B cell (primary cell): ENCODE data around the gene NFASC. TPM values are rescaled to one million over a fixed set of nuclear protein-coding genes. Genes with fewer than 3 reads are reported as not detected.

Source experiments
- ATAC-seq: fragments of 200-7000 bp; cut with Tn5 transposase; one replicate; pipeline ENCODE4 v1.10.0; 2021; ENCODE audit warnings: low read depth, mild to moderate bottlenecking, moderate number of reproducible peaks, moderate library complexity
- CTCF ChIA-PET: fragments of 350-600 bp; sonication (Branson Sonifier 250); formaldehyde crosslinking; loops from one replicate; lab custom pipeline; 2021; ENCODE audit warnings: antibody characterized with exemption, inconsistent platforms; lab: Charles Lee
- POLR2A ChIA-PET: fragments of 350-600 bp; sonication (Branson Sonifier 250); formaldehyde crosslinking; loops from one replicate; lab custom pipeline; 2021; ENCODE audit warnings: antibody characterized with exemption; lab: Charles Lee
- DNase-seq: peaks from one replicate; pipeline ENCODE4 v3.0.0; 2013
- H2AFZ ChIP-seq: 2 replicates; pipeline ENCODE4 v1.6.1; 2012; ENCODE audit warnings: mild to moderate bottlenecking, low read depth, low read length; ENCODE audit not compliant: insufficient read depth, poor library complexity, severe bottlenecking
- H3K27ac ChIP-seq, 2 donors: 1 replicate in 1 of 2; 2 replicates in 1 of 2; pipeline ENCODE4 v1.5.1; 2012 to 2013; ENCODE audit warnings: low read length in 2 of 2, mild to moderate bottlenecking in 2 of 2, moderate library complexity in 1 of 2
- H3K27me3 ChIP-seq, 4 experiments: fragments of 200-600 bp in 1 of 4; sonication (generic) in 1 of 4; replicated peaks in 1 of 4; 1 replicate in 2 of 4; 2 replicates in 2 of 4; pipeline versions ENCODE4 v1.6.1 to v1.7.0; 2013 to 2016; ENCODE audit warnings: low read length in 3 of 4, mild to moderate bottlenecking in 2 of 4, mixed read lengths in 1 of 4, moderate library complexity in 1 of 4; ENCODE audit not compliant: insufficient read depth in 4 of 4, control insufficient read depth in 3 of 4; ENCODE audit errors: control extremely low read depth in 1 of 4
- H3K36me3 ChIP-seq, 2 experiments: replicated peaks in 1 of 2; 1 replicate in 1 of 2; 2 replicates in 1 of 2; pipeline versions ENCODE4 v1.6.1 to v1.7.1; 2013; ENCODE audit warnings: low read length in 1 of 2; ENCODE audit not compliant: insufficient read depth in 2 of 2, control insufficient read depth in 1 of 2; ENCODE audit errors: control extremely low read depth in 1 of 2, extremely low read depth in 1 of 2
- H3K4me1 ChIP-seq, 2 donors: fragments of 200-600 bp in 1 of 2; sonication (generic) in 1 of 2; 1 replicate in 1 of 2; 2 replicates in 1 of 2; pipeline versions ENCODE4 v1.5.1 to v1.6.1; 2013 to 2017; ENCODE audit warnings: low read length in 2 of 2; ENCODE audit not compliant: control insufficient read depth in 2 of 2, insufficient read depth in 2 of 2
- H3K4me2 ChIP-seq: replicated peaks from 2 replicates; pipeline ENCODE3; 2012; ENCODE audit warnings: mild to moderate bottlenecking, low read depth, low read length; ENCODE audit not compliant: poor library complexity, severe bottlenecking
- H3K4me3 ChIP-seq, 5 experiments: fragments of 200-600 bp in 1 of 5; sonication (generic) in 1 of 5; 1 replicate in 3 of 5; 2 replicates in 2 of 5; pipeline versions ENCODE4 v1.5.1 to v1.7.0; 2011 to 2016; ENCODE audit warnings: low read length in 4 of 5, mild to moderate bottlenecking in 4 of 5, low read depth in 2 of 5, control low read depth in 1 of 5, moderate library complexity in 1 of 5; ENCODE audit not compliant: insufficient read depth in 1 of 5; ENCODE audit errors: control extremely low read depth in 1 of 5, extremely low read depth in 1 of 5
- H3K79me2 ChIP-seq: fragments of 200-600 bp; sonication (generic); one replicate; pipeline ENCODE4 v1.6.0; 2016; ENCODE audit warnings: low read length; ENCODE audit not compliant: control insufficient read depth, insufficient read depth
- H3K9ac ChIP-seq: fragments of 200-600 bp; sonication (generic); 2 replicates; pipeline ENCODE4 v1.6.1; 2017; ENCODE audit warnings: mild to moderate bottlenecking, low read length, moderate library complexity
- H3K9me3 ChIP-seq, 3 donors: one replicate each; pipeline versions ENCODE4 v1.6.1 to v1.7.1; 2013; ENCODE audit warnings: low read length in 2 of 3; ENCODE audit not compliant: control insufficient read depth in 2 of 3, insufficient read depth in 1 of 3; ENCODE audit errors: control extremely low read depth in 1 of 3
- H4K20me1 ChIP-seq: 2 replicates; pipeline ENCODE4 v1.6.0; 2012; ENCODE audit warnings: mild to moderate bottlenecking, low read length; ENCODE audit not compliant: insufficient read depth, control insufficient read depth, poor library complexity, severe bottlenecking
- H3K27ac Mint-ChIP-seq: one replicate; pipeline ENCODE4 v1.8.0; 2021; ENCODE audit warnings: mixed read lengths
- H3K27me3 Mint-ChIP-seq: one replicate; pipeline ENCODE4 v1.8.0; 2021; ENCODE audit warnings: mixed read lengths
- H3K4me1 Mint-ChIP-seq: one replicate; pipeline ENCODE4 v1.8.0; 2021; ENCODE audit warnings: mixed read lengths
- H3K4me3 Mint-ChIP-seq: one replicate; pipeline ENCODE4 v1.8.0; 2021; ENCODE audit warnings: mixed read lengths
- H3K9me3 Mint-ChIP-seq: one replicate; pipeline ENCODE4 v1.8.0; 2022; ENCODE audit warnings: mixed read lengths; ENCODE audit not compliant: insufficient read depth
- CTCF ChIP-seq: fragments of 200-600 bp; IDR thresholded peaks from one replicate; pipeline ENCODE4 v1.8.0; 2022; ENCODE audit warnings: antibody characterized with exemption, mild to moderate bottlenecking
- EZH2 ChIP-seq: IDR thresholded peaks from 2 replicates; pipeline ENCODE4 v1.6.1; 2012; ENCODE audit warnings: borderline replicate concordance, low read depth, mild to moderate bottlenecking, moderate library complexity, low read length; ENCODE audit not compliant: insufficient read depth, poor library complexity, severe bottlenecking
- WGBS: methylation state at CpG from one replicate; pipeline ENCODE4 v1.1.5; 2013; ENCODE audit warnings: missing lambda C conversion rate; ENCODE audit not compliant: insufficient coverage; 5-methylcytosine and 5-hydroxymethylcytosine counted together
- intact Hi-C: fragments of 100-400 bp; cut with micrococcal nuclease; formaldehyde crosslinking; loops from one replicate; pipeline ENCODE4 v1.10.0; 2022
- polyA plus RNA-seq: library from polyadenylated mRNA; depleted of rRNA; stranded (reverse); fragments of >200 nt; gene quantifications from 2 replicates; pipeline ENCODE4 v1.2.3, GENCODE V29; 2012
- total RNA-seq, 2 donors: library from RNA; stranded (reverse); fragments of 120-200 nt in 1 of 2; gene quantifications; 1 replicate in 1 of 2; 2 replicates in 1 of 2; pipeline versions ENCODE4 v1.2.3 to v1.2.4, GENCODE V29; 2013 to 2022

The NFASC gene
- total and polyA plus RNA-seq, 2 donors (not counting 1 experiment from before 2014, with no cell fraction given), result 0.06 to 0.39 TPM

GRCh38 chr1:204935155-204935554, 64.5 kb downstream of the NFASC start:
- no peaks in the 10 kb centered on the region for H3K9me3 ChIP-seq
- H3K4me3 ChIP-seq, result no peak overlapping the region
- Mint-ChIP-seq H3K4me3 (no peak overlapping the region), H3K27ac (no peak overlapping the region), H3K9me3 (no peaks in the 10 kb centered on the region), H3K4me1 (no peaks in the 10 kb centered on the region), H3K27me3 (peaks cover 7% of the 10 kb centered on the region)
- H3K79me2 ChIP-seq, result no peaks in the 10 kb centered on the region
- H3K36me3 ChIP-seq, result no peaks in the 10 kb centered on the region
- WGBS, result 76% methylated on average over 3 of the region's 3 CpGs
- no peaks in the 10 kb centered on the region for H4K20me1 ChIP-seq
- ChIA-PET CTCF (no interaction called here), POLR2A (no interaction called here)
- H3K27me3 ChIP-seq, result peaks cover 0 to 12% (median 5%) of the 10 kb centered on the region in 4 experiments
- no peak overlapping the region for H3K27ac ChIP-seq
- H3K9ac ChIP-seq, result no peak overlapping the region
- TF ChIP-seq EZH2 (no peak), CTCF (no peak)
- intact Hi-C loops, result no loop called here
- H3K4me1 ChIP-seq, result no peaks in the 10 kb centered on the region
- no peak overlapping the region for H3K4me2 ChIP-seq
- no peak for ATAC-seq
- H2AFZ ChIP-seq, result no peak overlapping the region
- no peak for DNase-seq

- TF ChIP-seq CTCF, result no peak
- no peak for TF ChIP-seq EZH2
- Mint-ChIP-seq H3K4me1 (no peaks in the 10 kb centered on the region), H3K27ac (no peak overlapping the region), H3K27me3 (peaks cover 7% of the 10 kb centered on the region), H3K9me3 (no peaks in the 10 kb centered on the region), H3K4me3 (no peak overlapping the region)
- CTCF ChIA-PET, result interaction anchor here (0.6 kb wide), 1 partner anchor 12 kb away, joined by 3 read pairs; no protein-coding TSS in a partner anchor
- no peak overlapping the region for H3K27ac ChIP-seq
- intact Hi-C loops, result no loop called here
- H2AFZ ChIP-seq, result no peak overlapping the region
- no peak overlapping the region for H3K9ac ChIP-seq
- H4K20me1 ChIP-seq, result no peaks in the 10 kb centered on the region
- no peaks in the 10 kb centered on the region for H3K36me3 ChIP-seq
- ATAC-seq (no peak), DNase-seq (no peak)
- no peaks in the 10 kb centered on the region for H3K4me1 ChIP-seq
- H3K4me2 ChIP-seq, result no peak overlapping the region
- no peaks in the 10 kb centered on the region for H3K79me2 ChIP-seq
- H3K4me3 ChIP-seq, result no peak overlapping the region
- POLR2A ChIA-PET, result no interaction called here
- 72% methylated on average over 4 of the region's 4 CpGs for WGBS
- H3K27me3 ChIP-seq, result peaks cover 0 to 14% (median 3%) of the 10 kb centered on the region in 4 experiments
- H3K9me3 ChIP-seq, result no peaks in the 10 kb centered on the region
Measured at GRCh38 chr1:204936765-204937164, 66.1 kb downstream of the NFASC start.
